ENCODE results near the gene SHISAL1.

Gene SHISAL1

DNA sequence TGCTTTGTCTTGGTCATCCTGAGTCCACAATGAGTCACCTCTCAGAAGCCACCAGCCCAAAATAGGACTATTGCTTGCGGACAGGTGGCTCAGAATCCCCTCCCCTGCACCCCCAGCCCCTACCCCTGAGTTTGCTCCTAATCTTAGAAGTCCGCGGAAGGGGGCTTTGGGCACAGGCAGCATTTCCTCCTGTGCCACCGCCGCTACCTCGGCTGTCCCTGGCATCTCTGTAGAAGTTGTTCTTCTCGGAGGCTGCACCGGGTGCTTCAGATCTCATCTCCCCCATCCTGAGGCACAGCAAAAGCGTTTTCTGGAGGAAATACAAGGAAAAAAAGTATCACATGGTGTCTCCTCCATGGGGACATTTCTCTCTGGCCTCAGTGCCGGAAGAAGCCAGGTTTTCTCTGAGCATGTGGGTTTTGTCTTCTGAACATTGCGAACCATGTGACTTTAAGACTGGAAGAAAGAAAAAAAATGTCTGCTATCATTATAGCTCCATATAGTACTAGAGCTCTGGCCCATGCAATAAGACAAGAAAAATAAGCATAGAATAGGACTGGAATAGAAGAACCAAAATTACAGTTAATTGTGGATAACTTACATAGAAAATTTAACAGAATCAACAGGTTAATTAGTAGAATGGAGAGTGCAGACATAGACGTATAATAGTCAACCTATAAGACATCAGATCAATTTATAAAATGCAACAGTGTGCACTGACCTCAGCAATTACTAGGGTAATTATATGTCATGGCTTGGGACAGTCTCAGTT lies 63.2 kb downstream of the SHISAL1 start:
- Histone ChIP-seq H2BK5ac (ENCODE audit: low read depth, low read length, poor library complexity, severe bottlenecking) (no peak overlapping the region), H3K18ac (ENCODE audit: low read depth in 1 of 2, low read length in 2 of 2) (no peak overlapping the region), H2AK5ac (ENCODE audit: low read length, severe bottlenecking) (no peak overlapping the region), H3K4ac (ENCODE audit: low read depth in 1 of 2, low read length in 2 of 2) (no peak overlapping the region), H4K91ac (ENCODE audit: low read length) (no peak overlapping the region), H3K79me1 (replicated peaks; ENCODE audit: low read length, poor library complexity, severe bottlenecking) (no peaks in the 10 kb centered on the region), H3K36me3 (ENCODE audit: control insufficient read depth in 1 of 2, insufficient read depth in 2 of 2, low read depth in 1 of 2, low read length in 2 of 2) (no peaks in the 10 kb centered on the region), H3K4me1 (ENCODE audit: control insufficient read depth, insufficient read depth, low read depth, low read length) (no peaks in the 10 kb centered on the region), H3K27me3 (ENCODE audit: control insufficient read depth in 1 of 2, insufficient read depth in 1 of 2, low read length in 2 of 2) (peaks cover 2 to 3% of the 10 kb centered on the region in 2 experiments), H4K8ac (ENCODE audit: low read length) (no peak overlapping the region), H3K27ac (ENCODE audit: low read length, poor library complexity, severe bottlenecking) (no peak overlapping the region), H2BK120ac (ENCODE audit: low read depth, low read length) (no peak overlapping the region), H2BK15ac (ENCODE audit: low read depth, poor library complexity, severe bottlenecking) (no peak overlapping the region), H3K14ac (ENCODE audit: low read length in 2 of 2) (no peak overlapping the region), H2BK12ac (ENCODE audit: low read length in 2 of 2) (no peak overlapping the region), H3K23ac (ENCODE audit: low read length in 2 of 2) (no peak overlapping the region), H2AFZ (ENCODE audit: low read depth, low read length) (no peak overlapping the region), H3K4me2 (ENCODE audit: low read length, poor library complexity, severe bottlenecking) (no peak overlapping the region), H3K4me3 (ENCODE audit: insufficient read depth in 1 of 2, low read depth in 1 of 2, low read length in 2 of 2) (no peak overlapping the region), H3K9ac (ENCODE audit: low read length) (no peak overlapping the region), H3K9me3 (ENCODE audit: control insufficient read depth, low read length) (peaks cover 25% of the 10 kb centered on the region)
- WGBS, result 87% methylated on average over 10 of the region's 12 CpGs
- no peak for DNase-seq

DNA sequence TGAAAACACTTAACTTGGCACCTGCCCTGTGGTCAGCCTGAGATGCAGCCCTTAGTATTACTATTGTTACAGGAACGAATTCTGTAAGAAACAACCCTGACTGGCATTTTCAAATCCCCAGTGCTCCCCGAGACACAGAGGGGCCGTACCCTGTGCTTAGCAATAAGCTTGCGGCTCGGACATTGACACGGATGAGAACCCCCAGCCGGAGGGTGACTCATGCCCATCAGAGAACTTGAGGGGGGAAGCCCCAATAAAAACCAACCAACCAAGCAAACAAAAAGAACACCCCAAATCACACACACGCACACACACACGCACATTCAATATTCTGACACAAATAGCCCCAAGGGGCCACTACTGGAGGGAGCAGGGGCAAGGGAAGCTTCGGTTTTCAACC lies 63.8 kb downstream of the SHISAL1 start:
- Histone ChIP-seq H4K91ac (ENCODE audit: low read length) (no peak overlapping the region), H3K4me2 (ENCODE audit: low read length, poor library complexity, severe bottlenecking) (no peak overlapping the region), H2BK5ac (ENCODE audit: low read depth, low read length, poor library complexity, severe bottlenecking) (no peak overlapping the region), H2BK120ac (ENCODE audit: low read depth, low read length) (no peak overlapping the region), H3K14ac (ENCODE audit: low read length in 2 of 2) (no peak overlapping the region), H3K9me3 (ENCODE audit: control insufficient read depth, low read length) (peaks cover 25% of the 10 kb centered on the region), H3K36me3 (ENCODE audit: control insufficient read depth in 1 of 2, insufficient read depth in 2 of 2, low read depth in 1 of 2, low read length in 2 of 2) (no peaks in the 10 kb centered on the region), H2BK15ac (ENCODE audit: low read depth, poor library complexity, severe bottlenecking) (no peak overlapping the region), H2BK12ac (ENCODE audit: low read length in 2 of 2) (no peak overlapping the region), H3K4ac (ENCODE audit: low read depth in 1 of 2, low read length in 2 of 2) (no peak overlapping the region), H2AK5ac (ENCODE audit: low read length, severe bottlenecking) (no peak overlapping the region), H3K9ac (ENCODE audit: low read length) (no peak overlapping the region), H3K27ac (ENCODE audit: low read length, poor library complexity, severe bottlenecking) (no peak overlapping the region), H4K8ac (ENCODE audit: low read length) (no peak overlapping the region), H3K27me3 (ENCODE audit: control insufficient read depth in 1 of 2, insufficient read depth in 1 of 2, low read length in 2 of 2) (peaks cover 0 to 8% of the 10 kb centered on the region in 2 experiments), H3K23ac (ENCODE audit: low read length in 2 of 2) (no peak overlapping the region), H3K4me1 (ENCODE audit: control insufficient read depth, insufficient read depth, low read depth, low read length) (no peaks in the 10 kb centered on the region), H3K4me3 (ENCODE audit: insufficient read depth in 1 of 2, low read depth in 1 of 2, low read length in 2 of 2) (no peak overlapping the region), H3K18ac (ENCODE audit: low read depth in 1 of 2, low read length in 2 of 2) (no peak overlapping the region), H2AFZ (ENCODE audit: low read depth, low read length) (no peak overlapping the region), H3K79me1 (replicated peaks; ENCODE audit: low read length, poor library complexity, severe bottlenecking) (no peaks in the 10 kb centered on the region)
- 82% methylated on average over 10 of the region's 10 CpGs for WGBS
- no peak for DNase-seq

- no peaks in the 10 kb centered on the region for H3K79me1 ChIP-seq (replicated peaks; ENCODE audit: low read length, poor library complexity, severe bottlenecking)
- no peak overlapping the region for H3K4me3 ChIP-seq (ENCODE audit: insufficient read depth in 1 of 2, low read depth in 1 of 2, low read length in 2 of 2)
- no peak overlapping the region for H2BK12ac ChIP-seq (ENCODE audit: low read length in 2 of 2)
- H2BK120ac ChIP-seq (ENCODE audit: low read depth, low read length), result no peak overlapping the region
- no peak overlapping the region for H2BK15ac ChIP-seq (ENCODE audit: low read depth, poor library complexity, severe bottlenecking)
- no peak overlapping the region for H2AK5ac ChIP-seq (ENCODE audit: low read length, severe bottlenecking)
- H2AFZ ChIP-seq (ENCODE audit: low read depth, low read length), result no peak overlapping the region
- H3K4me1 ChIP-seq (ENCODE audit: control insufficient read depth, insufficient read depth, low read depth, low read length), result no peaks in the 10 kb centered on the region
- H3K4ac ChIP-seq (ENCODE audit: low read depth in 1 of 2, low read length in 2 of 2), result no peak overlapping the region
- DNase-seq, result no peak
- H3K23ac ChIP-seq (ENCODE audit: low read length in 2 of 2), result no peak overlapping the region
- no peak overlapping the region for H2BK5ac ChIP-seq (ENCODE audit: low read depth, low read length, poor library complexity, severe bottlenecking)
- no peak overlapping the region for H3K14ac ChIP-seq (ENCODE audit: low read length in 2 of 2)
- peaks cover 25% of the 10 kb centered on the region for H3K9me3 ChIP-seq (ENCODE audit: control insufficient read depth, low read length)
- H4K91ac ChIP-seq (ENCODE audit: low read length), result no peak overlapping the region
- H3K18ac ChIP-seq (ENCODE audit: low read depth in 1 of 2, low read length in 2 of 2), result no peak overlapping the region
- no peak overlapping the region for H3K9ac ChIP-seq (ENCODE audit: low read length)
- H4K8ac ChIP-seq (ENCODE audit: low read length), result no peak overlapping the region
- no peak overlapping the region for H3K4me2 ChIP-seq (ENCODE audit: low read length, poor library complexity, severe bottlenecking)
- peaks cover 0 to 14% of the 10 kb centered on the region in 2 experiments for H3K27me3 ChIP-seq (ENCODE audit: control insufficient read depth in 1 of 2, insufficient read depth in 1 of 2, low read length in 2 of 2)
- no peaks in the 10 kb centered on the region for H3K36me3 ChIP-seq (ENCODE audit: control insufficient read depth in 1 of 2, insufficient read depth in 2 of 2, low read depth in 1 of 2, low read length in 2 of 2)
- 84% methylated on average over 24 of the region's 25 CpGs for WGBS
- H3K27ac ChIP-seq (ENCODE audit: low read length, poor library complexity, severe bottlenecking), result no peak overlapping the region
These were observed 64.5 kb downstream of the SHISAL1 start for GRCh38 chr22:44247923-44248892.

- Histone ChIP-seq H2BK15ac (ENCODE audit: low read depth, poor library complexity, severe bottlenecking) (no peak overlapping the region), H3K27me3 (ENCODE audit: control insufficient read depth in 1 of 2, insufficient read depth in 1 of 2, low read length in 2 of 2) (peaks cover 0 to 19% of the 10 kb centered on the region in 2 experiments), H3K9me3 (ENCODE audit: control insufficient read depth, low read length) (peaks cover 25% of the 10 kb centered on the region), H3K14ac (ENCODE audit: low read length in 2 of 2) (no peak overlapping the region), H3K23ac (ENCODE audit: low read length in 2 of 2) (no peak overlapping the region), H3K18ac (ENCODE audit: low read depth in 1 of 2, low read length in 2 of 2) (no peak overlapping the region), H2BK5ac (ENCODE audit: low read depth, low read length, poor library complexity, severe bottlenecking) (no peak overlapping the region), H3K4me3 (ENCODE audit: insufficient read depth in 1 of 2, low read depth in 1 of 2, low read length in 2 of 2) (no peak overlapping the region), H3K4ac (ENCODE audit: low read depth in 1 of 2, low read length in 2 of 2) (no peak overlapping the region), H3K9ac (ENCODE audit: low read length) (no peak overlapping the region), H2BK12ac (ENCODE audit: low read length in 2 of 2) (no peak overlapping the region), H3K79me1 (replicated peaks; ENCODE audit: low read length, poor library complexity, severe bottlenecking) (no peaks in the 10 kb centered on the region), H2AK5ac (ENCODE audit: low read length, severe bottlenecking) (no peak overlapping the region), H3K27ac (ENCODE audit: low read length, poor library complexity, severe bottlenecking) (no peak overlapping the region), H2AFZ (ENCODE audit: low read depth, low read length) (no peak overlapping the region), H4K91ac (ENCODE audit: low read length) (no peak overlapping the region), H4K8ac (ENCODE audit: low read length) (no peak overlapping the region), H3K4me2 (ENCODE audit: low read length, poor library complexity, severe bottlenecking) (no peak overlapping the region), H3K4me1 (ENCODE audit: control insufficient read depth, insufficient read depth, low read depth, low read length) (no peaks in the 10 kb centered on the region), H2BK120ac (ENCODE audit: low read depth, low read length) (no peak overlapping the region), H3K36me3 (ENCODE audit: control insufficient read depth in 1 of 2, insufficient read depth in 2 of 2, low read depth in 1 of 2, low read length in 2 of 2) (no peaks in the 10 kb centered on the region)
- 80% methylated on average over 5 of the region's 5 CpGs for WGBS
- no peak for DNase-seq
These were observed 65.4 kb downstream of the SHISAL1 start for GRCh38 chr22:44247346-44247745.
